HepG2 (cell line): ENCODE results near the gene PERP. TPM values are rescaled to one million over a fixed set of nuclear protein-coding genes. Genes with fewer than 3 reads are reported as not detected.

Experiments used
- EZH2 ChIP-seq: conservative IDR thresholded peaks from 2 replicates; pipeline ENCODE4 v1.6.1; 2012; ENCODE audit warnings: mild to moderate bottlenecking, low read depth, low read length, moderate library complexity
- GRHL1 ChIP-seq: sonication (generic); formaldehyde crosslinking; conservative IDR thresholded peaks from 2 replicates; pipeline ENCODE4 v1.8.0; 2022; ENCODE audit warnings: missing genetic modification reagents
- HOMEZ ChIP-seq: IDR thresholded peaks from 2 replicates; pipeline ENCODE4 v1.6.1; 2016; ENCODE audit warnings: low read depth
- KLF13 ChIP-seq: sonication (generic); formaldehyde crosslinking; IDR thresholded peaks from 2 replicates; pipeline ENCODE4 v1.4.0; 2020; ENCODE audit warnings: mild to moderate bottlenecking, missing genetic modification reagents
- KLF15 ChIP-seq: sonication (generic); formaldehyde crosslinking; IDR thresholded peaks from 2 replicates; pipeline ENCODE4 v1.8.1; 2023; ENCODE audit warnings: borderline replicate concordance, mild to moderate bottlenecking, inconsistent platforms, missing genetic modification reagents, mixed read lengths
- MAZ ChIP-seq, 2 experiments: sonication (generic) in 1 of 2; formaldehyde crosslinking in 1 of 2; IDR thresholded peaks; 2 replicates each; pipeline versions ENCODE4 v1.5.0 to v1.6.1; 2012 to 2020; ENCODE audit warnings: low read depth in 2 of 2, mild to moderate bottlenecking in 2 of 2, borderline replicate concordance in 1 of 2, improper control_type of control experiment in 1 of 2, low read length in 1 of 2, missing genetic modification reagents in 1 of 2, moderate library complexity in 1 of 2
- MYNN ChIP-seq: sonication (generic); formaldehyde crosslinking; IDR thresholded peaks from 2 replicates; pipeline ENCODE4 v1.4.0; 2020; ENCODE audit warnings: mild to moderate bottlenecking, low read depth, missing genetic modification reagents
- NFE2L1 ChIP-seq: sonication (generic); formaldehyde crosslinking; IDR thresholded peaks from 2 replicates; pipeline ENCODE4 v1.4.0; 2020; ENCODE audit warnings: missing genetic modification reagents, mild to moderate bottlenecking, borderline replicate concordance
- ONECUT2 ChIP-seq: sonication (generic); formaldehyde crosslinking; IDR thresholded peaks from 2 replicates; pipeline ENCODE4 v1.4.0; 2020; ENCODE audit warnings: missing genetic modification reagents
- RELA ChIP-seq: sonication (generic); formaldehyde crosslinking; IDR thresholded peaks from 2 replicates; pipeline ENCODE4 v1.4.0; 2020; ENCODE audit warnings: missing genetic modification reagents
- SAFB2 ChIP-seq: sonication (generic); formaldehyde crosslinking; IDR thresholded peaks from 2 replicates; pipeline ENCODE4 v1.5.1; 2020; ENCODE audit warnings: missing genetic modification reagents, low read depth, mild to moderate bottlenecking, borderline replicate concordance
- ZNF761 ChIP-seq: sonication (generic); formaldehyde crosslinking; conservative IDR thresholded peaks from 2 replicates; pipeline ENCODE4 v1.4.0; 2020; ENCODE audit warnings: mild to moderate bottlenecking, missing genetic modification reagents
- ZNF775 ChIP-seq: sonication (generic); formaldehyde crosslinking; IDR thresholded peaks from 2 replicates; pipeline ENCODE4 v1.4.0; 2020; ENCODE audit warnings: missing genetic modification reagents, mild to moderate bottlenecking, moderate library complexity, borderline replicate concordance
- ZNF792 ChIP-seq: IDR thresholded peaks from 2 replicates; pipeline ENCODE4 v1.6.1; 2016
- ZNF883 ChIP-seq: sonication (generic); formaldehyde crosslinking; IDR thresholded peaks from 2 replicates; pipeline ENCODE4 v1.5.1; 2020; ENCODE audit warnings: mild to moderate bottlenecking, missing genetic modification reagents; ENCODE audit errors: not compliant biosample characterization
- ZSCAN25 ChIP-seq: sonication (generic); formaldehyde crosslinking; IDR thresholded peaks from 2 replicates; pipeline ENCODE4 v1.8.0; 2022; ENCODE audit warnings: mild to moderate bottlenecking, missing genetic modification reagents
- ZSCAN31 ChIP-seq: sonication (generic); formaldehyde crosslinking; IDR thresholded peaks from 2 replicates; pipeline ENCODE4 v1.5.0; 2020; ENCODE audit warnings: low read depth, mild to moderate bottlenecking, missing genetic modification reagents
- polyA plus RNA-seq, 8 experiments: library from polyadenylated mRNA; depleted of rRNA in 3 of 8; stranded (reverse) in 7 of 8; unstranded in 1 of 8; fragments of >200 nt; fragmentation: Illumina TruSeq in 4 of 8; extraction: Trizol in 4 of 8; gene quantifications; 2 replicates each; pipeline versions ENCODE4 v1.2.1 to v1.2.3, GENCODE V29; 2011 to 2016; ENCODE audit warnings: low read depth in 4 of 8, missing spikeins in 1 of 8, mixed read lengths in 1 of 8; ENCODE audit not compliant: insufficient read depth in 1 of 8
- total RNA-seq, 5 experiments: library from RNA; depleted of rRNA; stranded (reverse); fragments of >200 nt; fragmentation: Illumina TruSeq; extraction: Trizol; gene quantifications; 2 replicates each; pipeline ENCODE4 v1.2.3, GENCODE V29; 2016; ENCODE audit warnings: low read depth in 1 of 5
- TF ChIP-seq, protein P1 (sequence below): sonication (generic); formaldehyde crosslinking; IDR thresholded peaks from 2 replicates; pipeline ENCODE4 v1.5.0; 2020; ENCODE audit warnings: missing genetic modification reagents
- TF ChIP-seq, protein P2 (sequence below): sonication (generic); formaldehyde crosslinking; IDR thresholded peaks from 2 replicates; pipeline ENCODE4 v1.5.0; 2020; ENCODE audit warnings: mild to moderate bottlenecking, missing genetic modification reagents
- TF ChIP-seq, protein P3 (sequence below): sonication (generic); formaldehyde crosslinking; IDR thresholded peaks from 2 replicates; pipeline ENCODE4 v1.4.0; 2020; ENCODE audit warnings: missing genetic modification reagents, borderline replicate concordance

PERP gene
- total and polyA plus RNA-seq, 2 of the 13 experiments (the other 11 are each of a cell fraction or from before 2014, with no cell fraction given), result 26.0 to 53.0 TPM

- TF ChIP-seq ZNF775 (0 out of 2 replicates have a peak, but pooled peaks have one; percentile 31), ZNF792 (peak; percentile 49; the same call in 1 of the 2 replicates), KLF13 (no peak), RELA (no peak), ZSCAN25 (CRISPR knock-in tag) (peak; percentile 34; the same call in 1 of the 2 replicates), ZNF761 (CRISPR knock-in tag) (no peak), KLF15 (no peak), EZH2 (no peak), GRHL1 (no peak), ZNF883 (no peak), SAFB2 (CRISPR knock-in tag) (no peak), MYNN (CRISPR knock-in tag) (no peak), MAZ (IDR thresholded peaks at IDR 0.05; ENCODE audit: borderline replicate concordance, low read depth, low read length) (no peak), MAZ (CRISPR knock-in tag; IDR thresholded peaks at IDR 0.05; ENCODE audit: low read depth) (0 out of 2 replicates have a peak, but pooled peaks have one; percentile 37), HOMEZ (CRISPR knock-in tag) (peak; percentile 95), NFE2L1 (CRISPR knock-in tag) (no peak), ZSCAN31 (CRISPR knock-in tag) (no peak), ONECUT2 (CRISPR knock-in tag) (no peak)
- TF ChIP-seq, protein P1, sequence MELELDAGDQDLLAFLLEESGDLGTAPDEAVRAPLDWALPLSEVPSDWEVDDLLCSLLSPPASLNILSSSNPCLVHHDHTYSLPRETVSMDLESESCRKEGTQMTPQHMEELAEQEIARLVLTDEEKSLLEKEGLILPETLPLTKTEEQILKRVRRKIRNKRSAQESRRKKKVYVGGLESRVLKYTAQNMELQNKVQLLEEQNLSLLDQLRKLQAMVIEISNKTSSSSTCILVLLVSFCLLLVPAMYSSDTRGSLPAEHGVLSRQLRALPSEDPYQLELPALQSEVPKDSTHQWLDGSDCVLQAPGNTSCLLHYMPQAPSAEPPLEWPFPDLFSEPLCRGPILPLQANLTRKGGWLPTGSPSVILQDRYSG (CRISPR knock-in tag), result no peak
- TF ChIP-seq, protein P2, sequence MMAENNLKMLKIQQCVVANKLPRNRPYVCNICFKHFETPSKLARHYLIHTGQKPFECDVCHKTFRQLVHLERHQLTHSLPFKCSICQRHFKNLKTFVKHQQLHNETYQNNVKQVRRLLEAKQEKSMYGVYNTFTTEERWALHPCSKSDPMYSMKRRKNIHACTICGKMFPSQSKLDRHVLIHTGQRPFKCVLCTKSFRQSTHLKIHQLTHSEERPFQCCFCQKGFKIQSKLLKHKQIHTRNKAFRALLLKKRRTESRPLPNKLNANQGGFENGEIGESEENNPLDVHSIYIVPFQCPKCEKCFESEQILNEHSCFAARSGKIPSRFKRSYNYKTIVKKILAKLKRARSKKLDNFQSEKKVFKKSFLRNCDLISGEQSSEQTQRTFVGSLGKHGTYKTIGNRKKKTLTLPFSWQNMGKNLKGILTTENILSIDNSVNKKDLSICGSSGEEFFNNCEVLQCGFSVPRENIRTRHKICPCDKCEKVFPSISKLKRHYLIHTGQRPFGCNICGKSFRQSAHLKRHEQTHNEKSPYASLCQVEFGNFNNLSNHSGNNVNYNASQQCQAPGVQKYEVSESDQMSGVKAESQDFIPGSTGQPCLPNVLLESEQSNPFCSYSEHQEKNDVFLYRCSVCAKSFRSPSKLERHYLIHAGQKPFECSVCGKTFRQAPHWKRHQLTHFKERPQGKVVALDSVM (CRISPR knock-in tag), result no peak
- TF ChIP-seq, protein P3, sequence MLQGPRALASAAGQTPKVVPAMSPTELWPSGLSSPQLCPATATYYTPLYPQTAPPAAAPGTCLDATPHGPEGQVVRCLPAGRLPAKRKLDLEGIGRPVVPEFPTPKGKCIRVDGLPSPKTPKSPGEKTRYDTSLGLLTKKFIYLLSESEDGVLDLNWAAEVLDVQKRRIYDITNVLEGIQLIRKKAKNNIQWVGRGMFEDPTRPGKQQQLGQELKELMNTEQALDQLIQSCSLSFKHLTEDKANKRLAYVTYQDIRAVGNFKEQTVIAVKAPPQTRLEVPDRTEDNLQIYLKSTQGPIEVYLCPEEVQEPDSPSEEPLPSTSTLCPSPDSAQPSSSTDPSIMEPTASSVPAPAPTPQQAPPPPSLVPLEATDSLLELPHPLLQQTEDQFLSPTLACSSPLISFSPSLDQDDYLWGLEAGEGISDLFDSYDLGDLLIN (CRISPR knock-in tag), result no peak
Measured at GRCh38 chr6:138084904-138085838, 22.0 kb downstream of the PERP start (continued).
